GM13976 (cell line): Measurements from ENCODE around the gene FAM200B.

ENCODE experiments used
- DNase-seq: peaks from one replicate; pipeline ENCODE4 v3.0.0; 2012; ENCODE audit warnings: low spot score
- in situ Hi-C: fragments of 300-500 bp; cut with MboI; formaldehyde crosslinking; loops from one replicate; pipeline ENCODE4 v1.12.0; 2022; ENCODE audit warnings: low sequenced_read_pairs, mixed read lengths, inconsistent platforms; ENCODE audit not compliant: unreplicated experiment
- TF ChIP-seq, protein P1 (sequence below): IDR thresholded peaks from 2 replicates; pipeline ENCODE4 v1.5.1; 2012; ENCODE audit warnings: borderline replicate concordance, mild to moderate bottlenecking; ENCODE audit not compliant: insufficient read depth; ENCODE audit errors: extremely low read depth, missing control alignments, control extremely low read depth

FAM200B gene

DNA sequence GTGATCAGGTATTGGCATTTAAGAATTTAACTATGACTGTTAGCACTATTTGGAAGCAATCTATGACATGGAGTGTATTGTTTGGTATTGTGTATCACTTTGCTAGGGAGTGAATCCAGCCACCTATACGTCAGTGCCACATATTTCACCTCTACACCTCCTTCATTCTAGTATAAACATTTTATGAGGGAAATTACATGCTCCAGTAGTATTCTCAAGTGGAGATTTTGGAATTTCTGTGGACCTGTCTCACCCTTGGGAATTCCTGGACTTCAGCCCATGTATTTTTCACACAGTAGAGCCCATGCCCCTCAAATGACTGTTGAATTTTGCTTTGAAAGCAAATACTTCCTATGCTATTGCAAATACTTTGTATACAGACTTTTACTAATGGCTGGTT is 32.5 kb downstream of the FAM200B start:
- TF ChIP-seq, protein P1, sequence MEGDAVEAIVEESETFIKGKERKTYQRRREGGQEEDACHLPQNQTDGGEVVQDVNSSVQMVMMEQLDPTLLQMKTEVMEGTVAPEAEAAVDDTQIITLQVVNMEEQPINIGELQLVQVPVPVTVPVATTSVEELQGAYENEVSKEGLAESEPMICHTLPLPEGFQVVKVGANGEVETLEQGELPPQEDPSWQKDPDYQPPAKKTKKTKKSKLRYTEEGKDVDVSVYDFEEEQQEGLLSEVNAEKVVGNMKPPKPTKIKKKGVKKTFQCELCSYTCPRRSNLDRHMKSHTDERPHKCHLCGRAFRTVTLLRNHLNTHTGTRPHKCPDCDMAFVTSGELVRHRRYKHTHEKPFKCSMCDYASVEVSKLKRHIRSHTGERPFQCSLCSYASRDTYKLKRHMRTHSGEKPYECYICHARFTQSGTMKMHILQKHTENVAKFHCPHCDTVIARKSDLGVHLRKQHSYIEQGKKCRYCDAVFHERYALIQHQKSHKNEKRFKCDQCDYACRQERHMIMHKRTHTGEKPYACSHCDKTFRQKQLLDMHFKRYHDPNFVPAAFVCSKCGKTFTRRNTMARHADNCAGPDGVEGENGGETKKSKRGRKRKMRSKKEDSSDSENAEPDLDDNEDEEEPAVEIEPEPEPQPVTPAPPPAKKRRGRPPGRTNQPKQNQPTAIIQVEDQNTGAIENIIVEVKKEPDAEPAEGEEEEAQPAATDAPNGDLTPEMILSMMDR = no peak
- in situ Hi-C loops = no loop called here
- DNase-seq = no peak

DNA sequence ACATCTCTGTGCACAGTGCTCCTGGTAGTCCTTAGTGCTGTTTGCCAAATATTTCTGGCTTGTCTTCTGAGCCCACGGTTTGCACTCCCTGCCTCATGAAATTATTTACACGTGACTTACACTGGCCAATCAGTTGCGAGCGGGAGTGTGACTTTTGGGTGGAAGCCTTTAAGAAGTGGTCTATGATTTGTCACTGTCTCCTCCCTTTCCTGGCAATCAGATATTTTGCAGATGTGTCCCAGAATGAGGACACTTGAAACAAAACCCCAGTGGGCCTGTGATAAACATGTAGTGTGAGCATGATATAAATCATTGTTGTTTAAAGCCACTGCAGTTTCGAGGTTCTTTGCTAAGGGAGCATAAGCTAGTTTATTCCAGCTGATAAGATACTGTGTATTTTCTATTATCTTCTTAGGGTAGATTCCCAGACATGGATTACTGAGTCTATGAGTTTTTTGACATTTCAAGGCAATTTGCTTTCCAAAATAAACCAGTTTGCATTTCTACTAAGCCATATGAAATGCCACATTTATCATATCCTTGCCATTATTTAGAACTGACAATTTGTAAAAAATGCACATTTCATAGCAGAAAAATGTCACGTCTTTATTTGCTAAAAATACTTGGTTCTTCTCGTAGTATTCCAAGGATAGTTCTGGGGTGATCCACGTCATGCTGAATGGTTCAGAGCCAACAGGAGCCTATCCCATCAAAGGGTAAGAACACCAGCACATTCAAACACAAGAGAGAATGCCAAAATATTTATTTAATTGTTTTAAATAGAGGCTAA is 33.2 kb downstream of the FAM200B start:
- in situ Hi-C loops = no loop called here
- TF ChIP-seq, protein P1 = no peak
- DNase-seq = no peak

DNA sequence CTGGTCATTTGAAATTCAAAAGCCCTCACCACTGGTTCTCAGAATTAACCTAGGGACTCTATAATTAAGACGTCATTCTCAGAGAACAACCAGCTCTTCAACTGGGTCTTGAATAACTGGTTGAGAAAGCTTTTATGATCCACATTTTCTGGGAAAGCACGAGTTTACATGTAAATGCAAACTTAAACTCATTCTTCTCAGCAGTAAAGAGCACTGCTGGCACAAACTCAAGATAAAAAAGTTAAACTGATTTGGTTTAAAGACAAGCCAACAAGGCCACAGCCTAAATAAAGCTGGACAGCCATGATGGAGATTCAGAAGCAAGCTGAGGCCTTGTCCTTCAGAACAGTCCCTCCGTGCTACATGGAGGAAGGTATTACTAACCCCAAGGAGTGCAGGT is 34.5 kb downstream of the FAM200B start:
- no peak for DNase-seq
- in situ Hi-C loops = no loop called here
- TF ChIP-seq, protein P1 = no peak

DNA sequence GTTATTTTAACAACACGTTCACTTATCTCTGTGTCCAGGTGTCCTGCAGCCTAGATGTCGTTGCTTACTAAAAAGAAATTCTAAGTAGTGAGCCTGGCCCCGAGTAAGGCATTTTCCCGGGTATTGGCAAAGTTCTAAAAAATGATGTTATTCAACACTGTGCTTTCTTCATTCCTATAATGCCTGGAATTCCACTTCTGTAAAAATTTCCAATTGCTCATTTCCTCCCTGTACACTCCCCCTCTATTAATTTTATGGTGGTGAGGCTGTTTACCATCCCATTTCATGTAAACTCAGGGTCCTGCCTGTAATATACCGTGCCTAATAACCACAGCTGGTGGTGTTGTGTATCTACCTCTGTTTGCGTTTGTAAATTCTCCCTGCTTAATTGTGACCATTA is 35.5 kb downstream of the FAM200B start:
- in situ Hi-C loops = no loop called here
- DNase-seq = no peak
- TF ChIP-seq, protein P1 = no peak

DNA sequence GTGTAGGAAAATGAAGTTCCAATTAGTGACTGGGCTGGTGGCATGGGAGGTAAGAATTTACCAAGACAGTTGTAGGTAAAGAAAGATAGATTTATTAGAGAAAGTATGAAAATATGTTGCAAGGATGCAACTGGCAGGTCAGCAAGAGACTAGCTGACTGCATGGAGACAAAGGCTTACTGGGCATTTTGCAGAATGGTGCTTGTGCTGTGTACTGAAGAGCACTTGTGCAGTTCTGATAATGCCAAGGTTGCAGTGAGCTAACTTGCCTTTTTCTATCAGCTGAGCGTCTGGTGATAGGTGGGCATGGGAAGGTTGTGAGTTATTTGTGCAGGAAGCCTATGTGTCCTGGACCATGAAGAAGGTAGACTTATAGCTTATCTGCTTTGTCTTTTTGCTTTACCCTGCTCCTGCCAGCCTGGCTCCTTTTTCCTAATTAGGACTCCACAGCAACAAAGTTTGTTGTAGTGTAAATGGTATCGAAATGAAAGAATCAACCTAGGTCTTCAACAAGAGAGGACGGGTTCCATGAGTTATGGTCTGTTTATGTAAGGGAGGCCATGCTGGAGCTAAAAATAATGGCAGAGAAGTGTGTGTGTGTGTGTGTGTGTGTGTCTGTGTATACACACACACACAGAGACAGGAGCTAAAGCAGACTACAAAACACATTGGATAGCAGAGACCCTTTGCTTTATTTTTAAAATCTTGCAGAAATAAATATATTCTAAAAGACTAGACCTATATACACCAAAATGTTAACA is 36.2 kb downstream of the FAM200B start:
- no peak for DNase-seq
- TF ChIP-seq, protein P1 = no peak
- in situ Hi-C loops = no loop called here

DNA sequence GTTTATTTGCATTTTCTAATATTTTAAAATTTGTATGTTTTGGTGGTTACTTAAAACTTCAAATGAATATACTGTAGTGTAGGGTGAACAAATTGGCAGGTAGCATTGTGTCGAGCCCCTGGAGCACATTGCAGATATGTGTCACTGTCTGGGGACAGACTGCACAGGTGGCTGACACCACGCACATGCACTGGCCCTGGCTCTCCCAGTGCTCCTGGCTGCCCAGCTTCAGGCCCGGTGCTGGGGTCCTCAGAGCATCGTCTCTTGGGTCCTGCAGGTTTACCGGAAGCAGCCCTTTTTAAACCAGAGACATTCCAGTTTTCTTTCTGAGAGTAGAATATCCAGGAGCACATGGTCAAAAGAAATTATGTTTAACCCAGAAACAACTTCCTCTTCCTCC is 36.8 kb downstream of the FAM200B start:
- TF ChIP-seq, protein P1 = no peak
- no peak for DNase-seq
- in situ Hi-C loops = no loop called here
